Tibial nerve (tissue), 4 donors: ENCODE measurements around the gene AMER1. TPM values are rescaled to one million over a fixed set of nuclear protein-coding genes. Genes with fewer than 3 reads are reported as not detected.
A peak's percentile ranks its signal among the peaks of the same experiment; 100 is the strongest.

Experiments used
- DNase-seq, 2 donors: peaks; one replicate each; pipeline ENCODE4 v3.0.0-alpha.2; 2019; ENCODE audit warnings: low spot score in 2 of 2
- H3K27ac ChIP-seq, 4 donors: fragments of 200-600 bp; sonication (generic) in 3 of 4; one replicate each; pipeline ENCODE4 v1.5.1; 2017 to 2019; ENCODE audit warnings: mild to moderate bottlenecking in 1 of 4
- H3K27me3 ChIP-seq, 2 donors: fragments of 200-600 bp; sonication (generic) in 1 of 2; one replicate each; pipeline versions ENCODE4 v1.5.1 to v1.6.0; 2017 to 2019
- H3K36me3 ChIP-seq, 3 donors: fragments of 200-600 bp; sonication (generic); one replicate each; pipeline ENCODE4 v1.5.1; 2018 to 2019
- H3K4me1 ChIP-seq, 4 donors: fragments of 200-600 bp; sonication (generic) in 3 of 4; one replicate each; pipeline ENCODE4 v1.5.1; 2017 to 2019
- H3K4me3 ChIP-seq, 4 donors: fragments of 200-600 bp; sonication (generic) in 3 of 4; one replicate each; pipeline ENCODE4 v1.5.1; 2017 to 2019; ENCODE audit warnings: mild to moderate bottlenecking in 1 of 4, moderate library complexity in 1 of 4
- H3K9me3 ChIP-seq, 4 donors: fragments of 200-600 bp; sonication (generic) in 3 of 4; one replicate each; pipeline ENCODE4 v1.5.1; 2017 to 2019
- CTCF ChIP-seq, 5 experiments: fragments of 200-600 bp in 3 of 5; fragments of 450-650 bp in 2 of 5; sonication (generic) in 3 of 5; IDR thresholded peaks; one replicate each; pipeline ENCODE4 v1.5.1; 2016 to 2019; ENCODE audit warnings: antibody characterized with exemption in 5 of 5, mild to moderate bottlenecking in 3 of 5, moderate library complexity in 2 of 5
- EP300 ChIP-seq, 2 donors: sonication (generic); formaldehyde crosslinking; IDR thresholded peaks; one replicate each; pipeline ENCODE4 v1.6.1; 2017; ENCODE audit warnings: antibody characterized with exemption in 2 of 2, mild to moderate bottlenecking in 1 of 2
- POLR2A ChIP-seq, 2 donors: fragments of 450-650 bp; IDR thresholded peaks; one replicate each; pipeline ENCODE4 v1.6.1; 2017; ENCODE audit warnings: antibody characterized with exemption in 2 of 2, mild to moderate bottlenecking in 2 of 2, moderate library complexity in 2 of 2
- WGBS, 2 donors: methylation state at CpG; one replicate each; pipeline ENCODE4 v1.1.5; 2018; 5-methylcytosine and 5-hydroxymethylcytosine counted together
- total RNA-seq, 4 donors: library from RNA; depleted of rRNA; stranded (reverse); fragments of >200 nt; gene quantifications; one replicate each; pipeline ENCODE4 v1.1.0, GENCODE V29; 2016

The AMER1 gene
- total RNA-seq, 4 donors from 2014 or later, result 4.5 to 10.9 (median 6.5) TPM

GRCh38 chrX:64206556-64207162, 1.2 kb upstream of the AMER1 start:
- H3K27me3 ChIP-seq, result no peaks in the 10 kb centered on the region
- peaks cover 0 to 28% (median 0%) of the 10 kb centered on the region in 4 donors for H3K4me1 ChIP-seq
- H3K9me3 ChIP-seq, result no peaks in the 10 kb centered on the region
- DNase-seq, result no peak
- TF ChIP-seq POLR2A (IDR thresholded peaks at IDR 0.05) (no peak), CTCF (IDR thresholded peaks at IDR 0.05) (no peak), EP300 (IDR thresholded peaks at IDR 0.05) (no peak)
- peak overlapping the region; percentile 79 to 95 (median 90) for H3K27ac ChIP-seq
- 40 to 53% methylated on average over 5 of the region's 5 CpGs for WGBS, 2 donors
- no peaks in the 10 kb centered on the region for H3K36me3 ChIP-seq
- peak overlapping the region; percentile 40 to 82 (median 62) for H3K4me3 ChIP-seq

DNA sequence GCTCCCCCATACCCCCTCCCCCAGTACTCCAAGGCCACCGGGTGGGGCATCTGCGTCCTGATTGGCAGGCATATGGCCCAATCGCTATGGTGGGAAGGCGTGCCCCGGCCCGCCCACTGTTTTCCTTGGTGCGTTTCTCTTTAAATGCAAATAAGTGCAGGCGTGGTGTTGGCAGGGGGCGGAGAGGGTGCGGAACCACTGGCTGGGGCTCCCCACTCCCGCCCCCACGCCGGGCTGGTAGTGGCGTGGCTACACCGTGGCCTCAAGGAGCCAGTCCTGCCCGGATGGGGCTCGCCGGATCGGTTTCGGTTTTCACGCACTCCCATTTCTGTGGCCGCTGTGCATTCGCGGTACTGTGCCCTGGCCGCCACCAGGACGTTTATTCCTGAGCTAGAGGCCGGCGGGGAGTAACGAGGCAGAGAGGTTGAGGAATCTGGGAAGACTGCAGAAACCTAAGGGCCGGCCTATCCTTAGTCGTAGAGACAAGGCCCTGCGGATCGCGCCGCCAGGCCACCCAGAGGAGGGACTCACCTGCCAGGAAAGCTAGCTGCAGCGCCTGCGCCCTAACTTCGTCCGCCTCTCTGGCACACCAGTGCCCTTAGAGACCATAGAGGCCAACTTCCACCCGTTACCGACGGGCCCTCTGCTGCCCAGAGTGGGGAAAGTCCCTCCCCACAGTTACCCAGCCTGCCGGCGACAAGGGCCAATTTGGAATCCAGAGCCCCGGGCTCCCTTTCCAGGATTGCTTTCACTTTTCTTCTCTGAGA, 410 bp upstream of the AMER1 start:
- 2 to 45% methylated on average over 9 to 37 of the region's 45 CpGs for WGBS, 2 donors
- TF ChIP-seq CTCF (IDR thresholded peaks at IDR 0.05) (peak in 2 of 5 experiments; percentile 13 to 29), POLR2A (IDR thresholded peaks at IDR 0.05) (peak; percentile 73 to 74), EP300 (IDR thresholded peaks at IDR 0.05) (peak; percentile 22 to 86)

DNA sequence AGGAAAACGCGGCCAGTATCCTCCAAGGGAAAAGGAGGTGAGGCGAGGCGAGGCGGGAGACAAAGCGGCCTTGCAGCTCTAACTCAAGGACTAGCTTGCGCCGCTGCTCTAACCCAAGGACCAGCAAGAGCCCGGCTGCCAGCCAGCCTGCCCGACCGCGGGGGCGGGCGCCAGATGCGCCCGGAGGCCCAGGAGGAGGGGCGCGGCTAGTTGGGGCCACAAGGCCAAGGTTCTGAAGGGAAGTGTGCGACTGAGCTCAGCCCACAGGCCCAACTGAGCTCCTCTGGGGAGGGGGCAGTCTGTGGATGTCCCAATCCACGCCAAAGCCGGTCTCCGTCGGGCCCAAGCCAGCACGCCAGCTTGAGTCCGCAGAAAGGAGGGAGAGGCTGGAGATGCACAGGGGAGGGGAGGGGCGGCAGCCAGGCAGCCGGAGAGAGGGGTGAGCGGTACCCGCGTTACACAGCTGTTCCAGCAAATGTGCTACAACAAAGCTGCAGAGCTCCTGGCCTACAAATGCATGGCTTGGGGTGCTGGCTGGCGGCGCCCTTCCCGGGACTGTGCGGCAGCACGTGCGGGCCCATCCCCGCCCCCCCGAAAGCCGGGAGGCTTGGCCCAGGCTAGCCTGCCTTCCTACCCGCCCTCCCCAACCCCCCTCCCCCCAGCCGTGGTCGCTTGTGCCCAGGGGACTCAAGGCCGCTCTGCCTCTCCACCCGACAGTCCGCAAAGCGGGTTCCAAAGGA, 637 bp downstream of the AMER1 start:
- Histone ChIP-seq H3K4me3 (peak overlapping the region; percentile 54 to 82 (median 74)), H3K36me3 (no peaks in the 10 kb centered on the region), H3K4me1 (peaks cover 0 to 28% (median 0%) of the 10 kb centered on the region in 4 donors), H3K9me3 (no peaks in the 10 kb centered on the region), H3K27ac (peak overlapping the region; percentile 79 to 95 (median 90)), H3K27me3 (no peaks in the 10 kb centered on the region)
- DNase-seq, result peak; percentile 4 to 12
- WGBS, 2 donors, result 0 to 38% methylated on average over 6 to 42 of the region's 46 CpGs
- no peak for TF ChIP-seq POLR2A (IDR thresholded peaks at IDR 0.05)
- TF ChIP-seq EP300 (IDR thresholded peaks at IDR 0.05), result no peak
- TF ChIP-seq CTCF (IDR thresholded peaks at IDR 0.05), result no peak

More for the DNA sequence above, 410 bp upstream of the AMER1 start:
- Histone ChIP-seq H3K9me3 (no peaks in the 10 kb centered on the region), H3K27me3 (no peaks in the 10 kb centered on the region), H3K4me3 (peak overlapping the region; percentile 54 to 82 (median 74)), H3K36me3 (no peaks in the 10 kb centered on the region), H3K27ac (peak overlapping the region; percentile 79 to 95 (median 90)), H3K4me1 (peaks cover 0 to 28% (median 0%) of the 10 kb centered on the region in 4 donors)
- peak; percentile 90 to 96 for DNase-seq

DNA sequence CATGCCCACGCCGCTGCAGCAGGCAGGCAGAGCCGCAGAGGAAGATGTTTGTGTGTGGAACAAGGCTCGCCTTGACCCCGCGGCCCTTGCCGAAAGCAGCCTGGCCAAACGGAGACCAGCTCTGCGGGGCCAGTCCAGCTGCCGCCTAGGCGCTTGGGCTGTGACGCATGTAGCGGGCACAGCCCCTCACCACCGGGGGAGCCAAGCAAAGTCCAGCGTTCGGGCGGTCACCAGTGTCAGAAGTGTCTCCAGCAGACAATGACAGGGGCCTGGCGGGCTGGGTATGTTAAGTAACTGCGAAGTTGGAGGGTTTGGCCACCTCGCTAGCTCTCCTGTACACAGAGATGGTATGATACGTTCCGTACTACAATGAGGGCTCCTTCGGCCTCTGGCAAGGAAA, 1.3 kb downstream of the AMER1 start:
- peak overlapping the region; percentile 54 to 82 (median 74) for H3K4me3 ChIP-seq
- peak in 1 of 2 donors; percentile 11 for DNase-seq
- H3K4me1 ChIP-seq, result peaks cover 0 to 28% (median 0%) of the 10 kb centered on the region in 4 donors
- no peaks in the 10 kb centered on the region for H3K36me3 ChIP-seq
- 12 to 65% methylated on average over 6 to 21 of the region's 23 CpGs for WGBS, 2 donors
- TF ChIP-seq POLR2A (IDR thresholded peaks at IDR 0.05) (no peak), EP300 (IDR thresholded peaks at IDR 0.05) (no peak), CTCF (IDR thresholded peaks at IDR 0.05) (no peak)
- no peaks in the 10 kb centered on the region for H3K9me3 ChIP-seq
- no peaks in the 10 kb centered on the region for H3K27me3 ChIP-seq
- peak overlapping the region; percentile 79 to 95 (median 90) for H3K27ac ChIP-seq
